K562 (cell line): ENCODE data around the gene ZNF462. TPM values are rescaled to one million over a fixed set of nuclear protein-coding genes. Genes with fewer than 3 reads are reported as not detected.

Source experiments
- BCOR ChIP-seq: fragments of 450-650 bp; IDR thresholded peaks from 2 replicates; pipeline ENCODE4 v1.6.1; 2016
- BHLHE40 ChIP-seq: IDR thresholded peaks from 2 replicates; pipeline ENCODE4 v1.6.1; 2011; ENCODE audit warnings: low read length, improper control_type of control experiment
- ETV6 ChIP-seq, 3 experiments: fragments of 150-350 bp in 1 of 3; sonication (generic) in 1 of 3; formaldehyde crosslinking in 1 of 3; IDR thresholded peaks; 2 replicates each; pipeline versions ENCODE4 v1.6.1 to v1.8.0; 2014 to 2022; ENCODE audit warnings: borderline replicate concordance in 2 of 3, low read depth in 2 of 3, antibody characterized with exemption in 1 of 3, low read length in 1 of 3, mild to moderate bottlenecking in 1 of 3, missing genetic modification reagents in 1 of 3
- KLF13 ChIP-seq: fragments of 450-650 bp; IDR thresholded peaks from 2 replicates; pipeline ENCODE4 v1.6.1; 2016; ENCODE audit warnings: missing genetic modification characterization, low read depth, mild to moderate bottlenecking, missing compliant biosample characterization, moderate library complexity, borderline replicate concordance
- RFX1 ChIP-seq: fragments of 450-650 bp; IDR thresholded peaks from 2 replicates; pipeline ENCODE4 v1.6.1; 2016; ENCODE audit warnings: mild to moderate bottlenecking, moderate library complexity
- ZNF318 ChIP-seq, 2 experiments: fragments of 450-650 bp; IDR thresholded peaks; 2 replicates each; pipeline ENCODE4 v1.6.1; 2016; ENCODE audit warnings: mild to moderate bottlenecking in 2 of 2, borderline replicate concordance in 1 of 2, low read depth in 1 of 2, moderate library complexity in 1 of 2
- polyA plus RNA-seq, 8 experiments: library from polyadenylated mRNA; depleted of rRNA in 4 of 8; stranded (reverse) in 5 of 8; unstranded in 3 of 8; fragments of >200 nt; fragmentation: Nextera tagmentation in 2 of 8; fragmentation: Illumina TruSeq in 1 of 8; extraction: Ambion mirVana in 2 of 8; extraction: Trizol in 1 of 8; gene quantifications; 2 replicates each; pipeline versions ENCODE4 v1.2.1 to v1.2.3, GENCODE V29; 2011 to 2014; ENCODE audit warnings: inconsistent platforms in 1 of 8, missing spikeins in 1 of 8
- small RNA-seq: library from RNA; depleted of rRNA; stranded (forward); fragments of <200 nt; gene quantifications from one replicate; pipeline ENCODE3, GENCODE V24; 2014
- total RNA-seq, 7 experiments: library from RNA; depleted of rRNA in 6 of 7; stranded (reverse); fragments of >200 nt in 6 of 7; fragmentation: Illumina TruSeq in 2 of 7; extraction: Trizol in 2 of 7; gene quantifications; 2 replicates each; pipeline versions ENCODE4 v1.2.1 to v1.2.3, GENCODE V29; 2011 to 2021; ENCODE audit warnings: low replicate concordance in 1 of 7

The ZNF462 gene
- total and polyA plus RNA-seq, 9 of the 15 experiments (the other 6 are each of a cell fraction or from before 2014, with no cell fraction given) = 0.20 TPM; not detected in 8

GRCh38 chr9:107060062-107060461 is 197.1 kb downstream of the ZNF462 start (continued):
- TF ChIP-seq ZNF318 (IDR thresholded peaks at IDR 0.05; ENCODE audit: borderline replicate concordance in 1 of 2, low read depth in 1 of 2) = no peak
- TF ChIP-seq RFX1 = no peak
- TF ChIP-seq KLF13 = no peak
- no peak for TF ChIP-seq BCOR
- TF ChIP-seq ETV6 (IDR thresholded peaks at IDR 0.05; ENCODE audit: borderline replicate concordance in 1 of 2, low read depth in 2 of 2, low read length in 1 of 2) = no peak
- TF ChIP-seq ETV6 (CRISPR knock-in tag; IDR thresholded peaks at IDR 0.05; ENCODE audit: borderline replicate concordance) = no peak
- no peak for TF ChIP-seq BHLHE40
- TF ChIP-seq, all 486 proteins: peak for 0

Small RNA genes lying within 50 kb of the gene (small RNA-seq; reads per million reads assigned to genes)
- not detected for gene RNA5SP292
